ENCODE results near the gene SNTN. TPM values are rescaled to one million over a fixed set of nuclear protein-coding genes. Genes with fewer than 3 reads are reported as not detected.

The SNTN gene
- total and polyA plus RNA-seq, 2 donors (not counting 3 experiments of a cell fraction or from before 2014, with no cell fraction given): not detected

- no peak for FAIRE-seq
- H2AFZ ChIP-seq (ENCODE audit: low read depth, low read length): no peak overlapping the region
- no peaks in the 10 kb centered on the region for H3K79me2 ChIP-seq (ENCODE audit: control insufficient read depth, insufficient read depth, low read length)
- no peaks in the 10 kb centered on the region for H3K36me3 ChIP-seq (ENCODE audit: control insufficient read depth in 2 of 2, extremely low read depth in 1 of 2, insufficient read depth in 2 of 2, low read length in 2 of 2)
- no peak overlapping the region for H3K4me2 ChIP-seq (ENCODE audit: insufficient read depth, low read length)
- H3K27ac ChIP-seq (ENCODE audit: insufficient read depth, low read depth, low read length): no peak overlapping the region
- dilution Hi-C loops (cut with MboI; ENCODE audit: extremely low pct_ligation_motif_present, low sequenced_read_pairs): no loop called here
- POLR2A ChIA-PET: no interaction called here
- H3K27me3 ChIP-seq (ENCODE audit: control insufficient read depth in 2 of 2, insufficient read depth in 2 of 2, low read length in 2 of 2): no peaks in the 10 kb centered on the region
- no peak for DNase-seq (ENCODE audit: low read depth, low spot score)
- CTCF ChIA-PET: no interaction called here
- H4K20me1 ChIP-seq (replicated peaks; ENCODE audit: control insufficient read depth, extremely low read depth, insufficient read depth, low read length): no peaks in the 10 kb centered on the region
- H3K4me1 ChIP-seq (ENCODE audit: control insufficient read depth, extremely low read depth, insufficient read depth, low read length): no peaks in the 10 kb centered on the region
- H3K9me3 ChIP-seq (replicated peaks; ENCODE audit: control insufficient read depth, insufficient read depth, low read length): no peaks in the 10 kb centered on the region
- no peak overlapping the region for H3K9ac ChIP-seq (replicated peaks; ENCODE audit: extremely low read depth, insufficient read depth, low read length)
- no peak overlapping the region for H3K4me3 ChIP-seq (replicated peaks in 1 of 3; ENCODE audit: insufficient read depth in 1 of 3, low read depth in 1 of 3, low read length in 3 of 3)
- no peak for TF ChIP-seq MYC (IDR thresholded peaks at IDR 0.05; ENCODE audit: low read depth, low read length)
- TF ChIP-seq MAX (IDR thresholded peaks at IDR 0.05; ENCODE audit: insufficient read depth, insufficient read length): no peak
- no peak for TF ChIP-seq POLR2AphosphoS5 (IDR thresholded peaks at IDR 0.05; ENCODE audit: insufficient read depth, low read depth, low read length)
- no peak for TF ChIP-seq EZH2 (IDR thresholded peaks at IDR 0.05; ENCODE audit: borderline replicate concordance, low read depth, low read length, severe bottlenecking)
- no peak for TF ChIP-seq CTCF (IDR thresholded peaks at IDR 0.05; ENCODE audit: extremely low read depth in 1 of 2, insufficient read depth in 1 of 2, low read depth in 1 of 2, low read length in 2 of 2)
- TF ChIP-seq GATA2 (IDR thresholded peaks at IDR 0.05; ENCODE audit: insufficient read depth, insufficient read length, low read depth, low read length): no peak
- TF ChIP-seq FOS (IDR thresholded peaks at IDR 0.05; ENCODE audit: borderline replicate concordance, insufficient read depth, low read length): no peak
- TF ChIP-seq POLR2A (IDR thresholded peaks at IDR 0.05; ENCODE audit: low read depth, low read length): no peak
- TF ChIP-seq JUN (IDR thresholded peaks at IDR 0.05; ENCODE audit: borderline replicate concordance, insufficient read depth, insufficient read length, low read depth): no peak
- H3K9me1 ChIP-seq (replicated peaks; ENCODE audit: control insufficient read depth, extremely low read depth, insufficient read depth, low read length): no peaks in the 10 kb centered on the region
- intact Hi-C loops (cut with micrococcal nuclease): loop anchor here (1.0 kb wide), 1 partner anchor 47 kb away; no protein-coding TSS in a partner anchor
- BruUV-seq (replicated peaks): no TSS peak
Observed at GRCh38 chr3:63611382-63611781, 41.1 kb upstream of the SNTN start.
